Measurements from ENCODE around the gene SPRR1B.

The SPRR1B gene

GRCh38 chr1:152986578-152986977 lies 44.4 kb upstream of the SPRR1B start:
- Histone ChIP-seq H2BK12ac (ENCODE audit: low read length in 2 of 2) (no peak overlapping the region), H3K27ac (ENCODE audit: low read length, poor library complexity, severe bottlenecking) (no peak overlapping the region), H3K14ac (ENCODE audit: low read length in 2 of 2) (no peak overlapping the region), H3K27me3 (ENCODE audit: control insufficient read depth in 1 of 2, insufficient read depth in 1 of 2, low read length in 2 of 2) (peaks cover 0 to 7% of the 10 kb centered on the region in 2 experiments), H2BK120ac (ENCODE audit: low read depth, low read length) (no peak overlapping the region), H3K79me1 (replicated peaks; ENCODE audit: low read length, poor library complexity, severe bottlenecking) (no peaks in the 10 kb centered on the region), H3K36me3 (ENCODE audit: control insufficient read depth in 1 of 2, insufficient read depth in 2 of 2, low read depth in 1 of 2, low read length in 2 of 2) (no peaks in the 10 kb centered on the region), H2BK5ac (ENCODE audit: low read depth, low read length, poor library complexity, severe bottlenecking) (no peak overlapping the region), H2AK5ac (ENCODE audit: low read length, severe bottlenecking) (no peak overlapping the region), H3K23ac (ENCODE audit: low read length in 2 of 2) (no peak overlapping the region), H3K18ac (ENCODE audit: low read depth in 1 of 2, low read length in 2 of 2) (no peak overlapping the region), H3K4me2 (ENCODE audit: low read length, poor library complexity, severe bottlenecking) (no peak overlapping the region), H2BK15ac (ENCODE audit: low read depth, poor library complexity, severe bottlenecking) (no peak overlapping the region), H3K9me3 (ENCODE audit: control insufficient read depth, low read length) (no peaks in the 10 kb centered on the region), H3K9ac (ENCODE audit: low read length) (no peak overlapping the region), H4K8ac (ENCODE audit: low read length) (no peak overlapping the region), H4K91ac (ENCODE audit: low read length) (no peak overlapping the region), H3K4me3 (ENCODE audit: insufficient read depth in 1 of 2, low read depth in 1 of 2, low read length in 2 of 2) (no peak overlapping the region), H3K4me1 (ENCODE audit: control insufficient read depth, insufficient read depth, low read depth, low read length) (no peaks in the 10 kb centered on the region), H3K4ac (ENCODE audit: low read depth in 1 of 2, low read length in 2 of 2) (no peak overlapping the region), H2AFZ (ENCODE audit: low read depth, low read length) (no peak overlapping the region)
- WGBS: 64% methylated on average over 2 of the region's 2 CpGs
- DNase-seq: no peak

DNA sequence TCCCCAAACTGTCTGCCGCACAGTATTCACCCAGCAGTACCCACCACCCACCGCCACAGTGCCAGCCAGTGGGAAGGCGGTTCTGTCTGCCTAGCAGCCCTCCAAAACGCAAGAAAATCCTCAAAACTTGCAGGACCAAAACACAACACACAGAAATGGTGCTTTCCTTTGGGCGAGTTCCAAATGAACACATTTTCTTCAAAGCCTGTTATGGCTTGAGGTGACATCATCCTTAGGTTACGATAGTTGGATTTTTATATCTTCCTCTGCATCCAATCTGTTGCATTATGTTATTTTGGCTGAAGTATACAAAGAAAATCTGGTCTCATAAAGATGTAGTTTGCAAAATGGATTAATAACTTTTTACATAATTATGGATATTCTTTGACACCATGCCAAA lies 37.8 kb upstream of the SPRR1B start:
- H3K4me1 ChIP-seq (ENCODE audit: control insufficient read depth, insufficient read depth, low read depth, low read length): no peaks in the 10 kb centered on the region
- 49% methylated on average over 4 of the region's 6 CpGs for WGBS
- H4K91ac ChIP-seq (ENCODE audit: low read length): no peak overlapping the region

DNA sequence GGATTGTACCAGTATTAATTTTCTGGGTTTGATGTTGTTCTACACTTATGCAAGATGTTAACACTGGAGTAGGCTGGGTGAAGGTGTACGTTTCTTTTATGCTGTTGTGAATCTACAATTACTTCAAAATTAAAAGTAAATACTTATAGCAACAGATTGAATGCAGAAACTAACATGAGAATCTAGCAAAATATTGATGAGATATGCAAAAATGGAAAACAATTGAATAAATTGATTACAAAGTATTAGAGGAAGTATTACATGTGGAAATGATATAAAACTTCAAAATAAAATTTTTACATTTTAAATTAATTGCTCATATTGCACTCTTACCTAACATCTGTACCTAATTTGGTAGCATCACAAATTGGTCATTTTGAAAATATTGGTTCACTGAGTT lies 35.2 kb upstream of the SPRR1B start:
- H4K8ac ChIP-seq (ENCODE audit: low read length): no peak overlapping the region
- no peak overlapping the region for H2AK5ac ChIP-seq (ENCODE audit: low read length, severe bottlenecking)
- H3K27me3 ChIP-seq (ENCODE audit: control insufficient read depth in 1 of 2, insufficient read depth in 1 of 2, low read length in 2 of 2): no peaks in the 10 kb centered on the region
- H2AFZ ChIP-seq (ENCODE audit: low read depth, low read length): no peak overlapping the region
- H3K4me1 ChIP-seq (ENCODE audit: control insufficient read depth, insufficient read depth, low read depth, low read length): no peaks in the 10 kb centered on the region
- no peak for DNase-seq
- no CpG with 5 or more reads among the region's 1 CpG for WGBS
- H3K14ac ChIP-seq (ENCODE audit: low read length in 2 of 2): no peak overlapping the region
- H2BK12ac ChIP-seq (ENCODE audit: low read length in 2 of 2): no peak overlapping the region
- H3K79me1 ChIP-seq (replicated peaks; ENCODE audit: low read length, poor library complexity, severe bottlenecking): no peaks in the 10 kb centered on the region
- no peaks in the 10 kb centered on the region for H3K36me3 ChIP-seq (ENCODE audit: control insufficient read depth in 1 of 2, insufficient read depth in 2 of 2, low read depth in 1 of 2, low read length in 2 of 2)
- H3K27ac ChIP-seq (ENCODE audit: low read length, poor library complexity, severe bottlenecking): no peak overlapping the region
- no peak overlapping the region for H2BK120ac ChIP-seq (ENCODE audit: low read depth, low read length)
- no peak overlapping the region for H3K9ac ChIP-seq (ENCODE audit: low read length)
- H3K4me3 ChIP-seq (ENCODE audit: insufficient read depth in 1 of 2, low read depth in 1 of 2, low read length in 2 of 2): no peak overlapping the region
- no peak overlapping the region for H4K91ac ChIP-seq (ENCODE audit: low read length)
- H2BK15ac ChIP-seq (ENCODE audit: low read depth, poor library complexity, severe bottlenecking): no peak overlapping the region
- no peak overlapping the region for H2BK5ac ChIP-seq (ENCODE audit: low read depth, low read length, poor library complexity, severe bottlenecking)
- H3K23ac ChIP-seq (ENCODE audit: low read length in 2 of 2): no peak overlapping the region
- no peak overlapping the region for H3K4ac ChIP-seq (ENCODE audit: low read depth in 1 of 2, low read length in 2 of 2)
- no peak overlapping the region for H3K18ac ChIP-seq (ENCODE audit: low read depth in 1 of 2, low read length in 2 of 2)
- H3K4me2 ChIP-seq (ENCODE audit: low read length, poor library complexity, severe bottlenecking): no peak overlapping the region
- no peaks in the 10 kb centered on the region for H3K9me3 ChIP-seq (ENCODE audit: control insufficient read depth, low read length)

More for the DNA sequence above, 37.8 kb upstream of the SPRR1B start:
- Histone ChIP-seq H2BK5ac (ENCODE audit: low read depth, low read length, poor library complexity, severe bottlenecking) (no peak overlapping the region), H3K4me2 (ENCODE audit: low read length, poor library complexity, severe bottlenecking) (no peak overlapping the region), H2BK120ac (ENCODE audit: low read depth, low read length) (no peak overlapping the region), H3K18ac (ENCODE audit: low read depth in 1 of 2, low read length in 2 of 2) (no peak overlapping the region), H3K79me1 (replicated peaks; ENCODE audit: low read length, poor library complexity, severe bottlenecking) (no peaks in the 10 kb centered on the region), H2AFZ (ENCODE audit: low read depth, low read length) (no peak overlapping the region), H4K8ac (ENCODE audit: low read length) (no peak overlapping the region), H3K9me3 (ENCODE audit: control insufficient read depth, low read length) (no peaks in the 10 kb centered on the region), H3K36me3 (ENCODE audit: control insufficient read depth in 1 of 2, insufficient read depth in 2 of 2, low read depth in 1 of 2, low read length in 2 of 2) (no peaks in the 10 kb centered on the region), H3K4ac (ENCODE audit: low read depth in 1 of 2, low read length in 2 of 2) (no peak overlapping the region), H3K23ac (ENCODE audit: low read length in 2 of 2) (no peak overlapping the region), H3K14ac (ENCODE audit: low read length in 2 of 2) (no peak overlapping the region), H3K27me3 (ENCODE audit: control insufficient read depth in 1 of 2, insufficient read depth in 1 of 2, low read length in 2 of 2) (peaks cover 0 to 3% of the 10 kb centered on the region in 2 experiments), H3K9ac (ENCODE audit: low read length) (no peak overlapping the region), H2BK15ac (ENCODE audit: low read depth, poor library complexity, severe bottlenecking) (no peak overlapping the region), H2AK5ac (ENCODE audit: low read length, severe bottlenecking) (no peak overlapping the region), H2BK12ac (ENCODE audit: low read length in 2 of 2) (no peak overlapping the region), H3K27ac (ENCODE audit: low read length, poor library complexity, severe bottlenecking) (no peak overlapping the region), H3K4me3 (ENCODE audit: insufficient read depth in 1 of 2, low read depth in 1 of 2, low read length in 2 of 2) (no peak overlapping the region)
- DNase-seq: no peak

DNA sequence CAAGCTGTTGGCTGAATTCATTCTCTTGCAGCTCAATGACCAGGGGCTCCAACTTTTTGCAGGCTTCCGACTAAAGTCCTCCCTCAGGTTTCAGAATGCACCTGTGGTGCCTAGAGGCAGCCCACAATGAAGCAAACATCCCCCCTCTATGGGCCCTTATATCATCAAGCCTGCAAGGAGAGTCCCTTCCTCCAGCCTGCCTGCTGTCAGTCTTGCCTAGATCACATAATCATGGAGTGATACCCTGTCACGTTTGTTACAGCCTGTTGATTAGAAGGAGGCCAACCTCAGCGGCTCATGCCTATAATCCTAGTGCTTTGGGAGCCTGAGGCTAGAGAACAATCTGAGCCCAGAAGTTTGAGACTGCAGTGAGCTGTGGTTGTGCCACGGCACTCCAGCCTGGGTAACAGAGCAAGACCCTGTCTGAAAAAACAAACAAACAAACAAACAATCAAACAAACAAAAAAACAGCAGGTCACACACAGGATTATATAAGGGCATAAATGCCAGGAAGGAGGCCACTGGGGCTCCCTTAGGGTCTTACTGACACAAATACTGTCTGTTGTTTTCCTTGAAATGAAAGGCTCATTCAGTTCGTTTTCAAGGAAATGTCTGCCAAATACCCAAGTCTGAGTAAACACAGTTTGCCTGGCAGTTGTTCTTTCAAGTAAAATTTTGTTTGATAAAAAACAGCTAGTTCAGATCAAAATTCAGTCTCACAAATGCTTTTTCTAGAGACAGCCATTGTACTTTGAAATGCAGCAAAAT lies 34.2 kb upstream of the SPRR1B start:
- H3K18ac ChIP-seq (ENCODE audit: low read depth in 1 of 2, low read length in 2 of 2): no peak overlapping the region
- no peak for DNase-seq
- no peak overlapping the region for H3K4me2 ChIP-seq (ENCODE audit: low read length, poor library complexity, severe bottlenecking)

More for the DNA sequence above, 34.2 kb upstream of the SPRR1B start:
- Histone ChIP-seq H2BK15ac (ENCODE audit: low read depth, poor library complexity, severe bottlenecking) (no peak overlapping the region), H2BK12ac (ENCODE audit: low read length in 2 of 2) (no peak overlapping the region), H3K4me3 (ENCODE audit: insufficient read depth in 1 of 2, low read depth in 1 of 2, low read length in 2 of 2) (no peak overlapping the region), H2AK5ac (ENCODE audit: low read length, severe bottlenecking) (no peak overlapping the region), H3K36me3 (ENCODE audit: control insufficient read depth in 1 of 2, insufficient read depth in 2 of 2, low read depth in 1 of 2, low read length in 2 of 2) (no peaks in the 10 kb centered on the region), H3K27ac (ENCODE audit: low read length, poor library complexity, severe bottlenecking) (no peak overlapping the region), H3K9me3 (ENCODE audit: control insufficient read depth, low read length) (no peaks in the 10 kb centered on the region), H3K4ac (ENCODE audit: low read depth in 1 of 2, low read length in 2 of 2) (no peak overlapping the region), H3K9ac (ENCODE audit: low read length) (no peak overlapping the region), H3K27me3 (ENCODE audit: control insufficient read depth in 1 of 2, insufficient read depth in 1 of 2, low read length in 2 of 2) (no peaks in the 10 kb centered on the region), H2BK5ac (ENCODE audit: low read depth, low read length, poor library complexity, severe bottlenecking) (no peak overlapping the region), H3K79me1 (replicated peaks; ENCODE audit: low read length, poor library complexity, severe bottlenecking) (no peaks in the 10 kb centered on the region), H2BK120ac (ENCODE audit: low read depth, low read length) (no peak overlapping the region), H3K14ac (ENCODE audit: low read length in 2 of 2) (no peak overlapping the region), H3K4me1 (ENCODE audit: control insufficient read depth, insufficient read depth, low read depth, low read length) (no peaks in the 10 kb centered on the region), H4K91ac (ENCODE audit: low read length) (no peak overlapping the region), H2AFZ (ENCODE audit: low read depth, low read length) (no peak overlapping the region), H4K8ac (ENCODE audit: low read length) (no peak overlapping the region), H3K23ac (ENCODE audit: low read length in 2 of 2) (no peak overlapping the region)
- WGBS: 42% methylated on average over 4 of the region's 5 CpGs
